K562 treated with DMSO at 1 percent for 4 hours (cell line): ENCODE data around the gene SSR4. TPM values are rescaled to one million over a fixed set of nuclear protein-coding genes. Genes with fewer than 3 reads are reported as not detected.

Source experiments
- total RNA-seq: library from RNA; unstranded; fragments of 300-600 nt; gene quantifications from 2 replicates; pipeline ENCODE4 v1.2.3, GENCODE V29; 2022; ENCODE audit not compliant: insufficient read depth

The SSR4 gene
- 768 and 792 TPM in 2 replicates for total RNA-seq

DNA sequence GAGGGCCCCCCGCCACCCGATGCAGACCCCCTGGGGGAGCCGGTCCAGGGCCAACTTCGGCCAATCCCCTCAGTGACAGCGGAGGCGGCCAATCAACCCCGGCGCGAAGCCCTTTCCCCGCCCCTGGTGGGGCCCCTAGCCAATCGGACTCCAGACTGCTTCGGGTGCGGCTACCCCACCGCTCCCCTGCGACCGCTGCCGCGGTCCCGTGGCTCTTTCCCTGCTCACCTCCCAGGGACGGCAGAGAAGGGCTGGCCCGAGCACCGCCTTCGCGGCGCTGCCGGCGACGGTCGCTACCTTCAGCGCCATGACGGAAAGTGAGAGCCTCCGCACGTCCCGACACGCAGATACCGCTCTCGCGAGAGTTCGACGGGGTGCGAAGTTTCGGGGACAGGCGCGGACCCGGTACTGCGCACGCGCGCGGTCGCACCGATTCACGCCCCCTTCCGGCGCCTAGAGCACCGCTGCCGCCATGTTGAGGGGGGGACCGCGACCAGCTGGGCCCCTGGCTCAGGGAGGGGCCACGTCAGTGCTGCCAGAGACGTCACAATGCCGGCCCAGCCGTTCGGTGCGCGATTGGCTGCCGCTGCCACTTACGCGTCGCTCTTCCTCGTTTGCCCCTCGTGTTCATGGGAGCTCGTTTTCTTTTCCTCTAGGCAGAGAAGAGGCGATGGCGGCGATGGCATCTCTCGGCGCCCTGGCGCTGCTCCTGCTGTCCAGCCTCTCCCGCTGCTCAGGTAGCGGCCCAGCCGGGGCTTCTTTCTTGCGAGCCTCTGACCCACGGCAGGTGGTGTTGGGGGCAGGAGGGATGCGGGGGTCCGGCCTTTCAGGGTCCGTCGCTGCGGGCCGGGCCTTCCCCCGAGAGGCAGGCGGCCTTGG, at the start of gene SSR4, which contains the start of gene IDH3G:
TSS of gene SSR4 (plus strand) at position 651 of the 879 bp plus-strand sequence. CDS start at position 671, 20 bp downstream.
TSS of gene IDH3G (minus strand) at position 358 of the 879 bp plus-strand sequence. CDS start at position 309, 49 bp downstream.

DNA sequence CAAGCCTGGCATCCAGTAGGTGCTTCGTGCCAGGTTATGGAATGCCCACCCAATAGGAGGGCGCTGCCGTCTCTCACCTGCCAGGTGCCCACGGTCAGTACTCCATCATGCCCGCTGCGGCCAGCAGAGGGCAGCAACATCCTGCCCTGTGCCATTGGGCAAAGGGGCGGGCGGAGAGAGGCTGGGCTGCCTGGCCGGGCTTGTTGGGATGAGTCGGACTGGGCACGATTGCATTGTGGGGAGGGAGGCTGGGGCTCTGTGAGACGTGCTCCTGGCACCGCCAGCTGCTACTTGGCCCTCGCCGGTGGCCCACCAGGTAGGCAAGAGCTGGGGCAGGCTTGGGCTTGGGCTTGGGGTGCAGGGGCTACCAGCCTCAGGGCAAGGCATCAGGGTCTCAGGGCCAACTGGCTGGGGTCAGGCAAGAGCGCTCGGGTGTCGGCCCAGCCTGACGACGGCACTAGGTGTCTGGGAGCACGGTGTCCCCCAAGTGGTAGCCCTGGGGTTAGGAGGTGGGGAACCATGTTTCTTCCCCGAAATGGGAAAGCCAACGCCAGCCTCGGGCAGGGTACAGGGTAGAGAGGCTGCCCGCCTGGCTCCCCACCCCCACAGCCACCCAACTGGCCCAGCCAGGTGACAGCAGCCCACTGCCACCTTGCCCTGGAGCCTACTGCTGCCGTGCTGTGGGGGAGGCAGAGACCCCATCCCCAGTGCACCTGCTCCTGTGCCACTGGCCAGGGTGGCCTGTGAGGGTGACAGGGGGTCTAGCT, 30.3 kb upstream of the SSR4 start, which contains the start of gene PLXNB3:
TSS of gene PLXNB3 (plus strand) at position 261 of the 767 bp plus-strand sequence. CDS start 1,287 bp downstream, outside the sequence.

DNA sequence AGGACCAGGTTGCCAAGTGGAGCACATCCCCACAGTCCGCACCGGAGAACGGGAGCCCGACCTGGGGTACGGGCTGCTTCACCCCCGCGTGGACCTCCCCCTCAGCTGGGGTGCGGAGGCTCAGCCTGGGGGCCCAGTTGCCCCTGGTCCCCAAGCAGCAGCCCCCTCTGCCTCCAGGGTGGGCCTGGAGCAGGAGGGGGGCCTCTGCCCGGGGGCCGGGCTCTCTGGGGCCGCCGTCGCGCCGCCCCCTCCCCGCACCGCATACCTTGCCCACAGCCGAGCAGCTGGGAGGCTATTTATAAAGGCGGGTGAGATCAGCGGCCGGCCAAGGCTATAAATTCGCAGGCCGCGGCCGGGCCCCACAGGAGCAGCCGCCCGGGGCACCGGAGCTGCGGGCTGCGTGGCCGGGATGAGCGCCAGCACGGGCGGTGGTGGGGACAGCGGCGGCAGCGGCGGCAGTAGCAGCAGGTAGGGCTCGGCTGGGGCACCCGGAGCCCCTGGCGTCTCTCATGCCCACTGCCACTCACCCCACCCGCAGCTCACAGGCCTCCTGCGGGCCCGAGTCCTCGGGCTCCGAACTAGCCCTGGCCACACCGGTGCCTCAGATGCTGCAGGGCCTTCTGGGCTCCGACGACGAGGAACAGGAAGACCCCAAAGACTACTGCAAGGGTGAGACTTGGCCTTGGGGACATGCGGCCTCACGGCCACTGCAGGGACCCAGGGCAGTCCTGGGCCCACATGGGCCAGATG, 13.6 kb upstream of the SSR4 start, which contains the start of gene SRPK3:
TSS of gene SRPK3 (plus strand) at position 364 of the 750 bp plus-strand sequence. CDS start at position 410, 46 bp downstream.

DNA sequence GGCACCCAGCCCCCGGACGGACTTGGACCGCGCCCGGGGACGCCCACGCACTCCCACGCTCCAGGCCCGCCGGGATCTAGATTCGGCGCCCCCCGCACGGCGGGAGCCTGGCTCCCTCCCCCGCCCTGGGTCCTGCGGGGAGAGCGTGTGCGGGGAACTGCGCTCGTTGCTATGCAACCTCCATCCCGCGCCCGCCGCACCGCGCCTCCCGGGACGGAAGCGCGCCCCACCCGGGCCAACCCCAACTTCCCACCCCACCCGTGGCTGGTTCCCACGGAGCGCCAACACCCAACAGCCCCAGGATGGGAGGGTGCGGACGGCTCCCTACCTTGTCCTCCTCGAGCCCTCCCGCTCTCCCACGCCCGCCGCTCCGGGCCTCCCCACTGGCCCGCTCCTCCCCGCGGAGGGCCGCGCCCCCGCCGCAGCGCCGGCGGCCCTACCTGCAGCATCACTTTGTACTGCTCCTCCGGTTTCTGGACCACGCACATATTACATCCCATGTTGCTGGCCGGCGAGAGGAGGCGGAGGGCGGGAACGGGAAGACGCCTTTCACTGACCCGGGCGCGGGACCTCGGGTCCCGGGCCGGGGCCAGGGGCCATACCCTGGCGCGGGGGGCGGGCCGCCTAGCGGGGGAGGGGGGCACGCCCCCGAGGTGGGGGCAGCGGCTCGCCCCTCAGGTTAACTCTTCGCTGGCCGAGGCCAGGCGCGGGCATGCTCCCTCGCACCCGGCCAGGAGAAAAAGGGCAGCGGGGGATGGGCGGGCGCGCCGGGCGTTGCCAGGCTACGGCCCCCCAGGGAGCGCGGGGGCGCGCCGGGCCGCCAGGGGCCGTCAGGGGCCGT, 35.6 kb downstream of the SSR4 start, which contains the start of gene PDZD4:
TSS of gene PDZD4 (minus strand) at position 746 of the 841 bp plus-strand sequence. CDS start at position 500, 246 bp downstream.

Other genes starting within 250 kb of the SSR4 start
- gene CCNQ, start 195.5 kb upstream of the SSR4 start, total RNA-seq: 38.9 and 42.8 TPM in 2 replicates
- 2.4 and 4.0 TPM in 2 replicates for gene DUSP9, start 147.5 kb upstream of the SSR4 start, total RNA-seq
- gene PNCK, start 120.9 kb upstream of the SSR4 start, total RNA-seq: 1.6 and 2.5 TPM in 2 replicates
- 27.8 and 36.7 TPM in 2 replicates for gene SLC6A8, start 106.7 kb upstream of the SSR4 start, total RNA-seq
- gene BCAP31, start 70.3 kb upstream of the SSR4 start, total RNA-seq: 199 and 219 TPM in 2 replicates
- 21.7 and 26.7 TPM in 2 replicates for gene ABCD1, start 69.8 kb upstream of the SSR4 start, total RNA-seq
- gene PLXNB3, start 30.4 kb upstream of the SSR4 start, total RNA-seq: 0.46 and 1.1 TPM in 2 replicates
- not detected in 2 replicates for gene SRPK3, start 13.6 kb upstream of the SSR4 start, total RNA-seq
- 78.4 and 81.7 TPM in 2 replicates for gene IDH3G, start 293 bp upstream of the SSR4 start, total RNA-seq
- not detected in 2 replicates for gene PDZD4, start 35.9 kb downstream of the SSR4 start, total RNA-seq
- gene L1CAM, start 91.5 kb downstream of the SSR4 start, total RNA-seq: 1.4 TPM in 1 of 2 replicates, not detected in the other
- gene AVPR2, start 110.0 kb downstream of the SSR4 start, total RNA-seq: 1.2 TPM in 1 of 2 replicates, not detected in the other
- 149 and 176 TPM in 2 replicates for gene ARHGAP4, start 131.6 kb downstream of the SSR4 start, total RNA-seq
- gene NAA10, start 140.4 kb downstream of the SSR4 start, total RNA-seq: 124 and 134 TPM in 2 replicates
- 46.8 and 64.1 TPM in 2 replicates for gene RENBP, start 150.0 kb downstream of the SSR4 start, total RNA-seq
- gene HCFC1, start 177.2 kb downstream of the SSR4 start, total RNA-seq: 42.3 and 61.1 TPM in 2 replicates
- gene TMEM187, start 178.1 kb downstream of the SSR4 start, total RNA-seq: 9.9 and 12.7 TPM in 2 replicates
- 197 and 199 TPM in 2 replicates for gene IRAK1, start 225.2 kb downstream of the SSR4 start, total RNA-seq